GM23248 (cell line): ENCODE data around the gene SLC19A1. TPM values are rescaled to one million over a fixed set of nuclear protein-coding genes. Genes with fewer than 3 reads are reported as not detected.

Experiments
- DNase-seq: peaks from one replicate; pipeline ENCODE4 v3.0.0-alpha.2; 2015
- H2AFZ ChIP-seq: fragments of 200-600 bp; sonication (generic); 2 replicates; pipeline ENCODE4 v1.6.1; 2016; ENCODE audit warnings: antibody characterized with exemption
- H3F3A ChIP-seq: fragments of 200-600 bp; sonication (generic); 2 replicates; pipeline ENCODE4 v1.6.1; 2016; ENCODE audit warnings: mild to moderate bottlenecking, antibody characterized with exemption, mixed run types; ENCODE audit not compliant: insufficient read depth
- H3K27ac ChIP-seq: fragments of 200-600 bp; sonication (generic); 2 replicates; pipeline ENCODE4 v1.5.1; 2016; ENCODE audit warnings: mild to moderate bottlenecking
- H3K27me3 ChIP-seq: fragments of 200-600 bp; sonication (generic); replicated peaks from 2 replicates; pipeline ENCODE4 v1.6.1; 2016; ENCODE audit warnings: mild to moderate bottlenecking; ENCODE audit not compliant: insufficient read depth
- H3K36me3 ChIP-seq: fragments of 200-600 bp; sonication (generic); 2 replicates; pipeline ENCODE4 v1.6.1; 2016; ENCODE audit warnings: low read depth, mild to moderate bottlenecking
- H3K4me1 ChIP-seq: fragments of 200-600 bp; sonication (generic); 2 replicates; pipeline ENCODE4 v1.6.1; 2016; ENCODE audit warnings: mild to moderate bottlenecking; ENCODE audit not compliant: insufficient read depth
- H3K4me2 ChIP-seq: fragments of 200-600 bp; sonication (generic); one replicate; pipeline ENCODE4 v1.6.1; 2016; ENCODE audit warnings: mild to moderate bottlenecking; ENCODE audit not compliant: unreplicated experiment
- H3K4me3 ChIP-seq: fragments of 200-600 bp; sonication (generic); 2 replicates; pipeline ENCODE4 v1.5.1; 2016; ENCODE audit warnings: mild to moderate bottlenecking
- H3K79me2 ChIP-seq: fragments of 200-600 bp; sonication (generic); 2 replicates; pipeline ENCODE4 v1.6.1; 2016; ENCODE audit warnings: mild to moderate bottlenecking; ENCODE audit not compliant: insufficient read depth
- H3K9ac ChIP-seq: fragments of 200-600 bp; sonication (generic); 2 replicates; pipeline ENCODE4 v1.6.1; 2016; ENCODE audit warnings: mild to moderate bottlenecking
- H3K9me2 ChIP-seq: fragments of 200-600 bp; sonication (generic); 2 replicates; pipeline ENCODE4 v1.6.1; 2016; ENCODE audit warnings: mixed run types, mild to moderate bottlenecking, moderate library complexity; ENCODE audit not compliant: insufficient read depth
- H3K9me3 ChIP-seq: fragments of 200-600 bp; sonication (generic); one replicate; pipeline ENCODE4 v1.6.1; 2017; ENCODE audit warnings: low read depth
- H4K20me1 ChIP-seq: fragments of 200-600 bp; sonication (generic); 2 replicates; pipeline ENCODE4 v1.6.0; 2016; ENCODE audit not compliant: insufficient read depth
- EZH2 ChIP-seq: fragments of 200-600 bp; sonication (generic); IDR thresholded peaks from 2 replicates; pipeline ENCODE4 v1.6.1; 2018; ENCODE audit warnings: antibody characterized with exemption, mild to moderate bottlenecking; ENCODE audit not compliant: insufficient read depth, poor library complexity, severe bottlenecking
- EZH2phosphoT487 ChIP-seq: fragments of 200-600 bp; sonication (generic); IDR thresholded peaks from 2 replicates; pipeline ENCODE4 v1.6.1; 2018; ENCODE audit warnings: antibody characterized with exemption, moderate library complexity, mild to moderate bottlenecking, low read depth; ENCODE audit not compliant: insufficient read depth
- WGBS, 2 experiments: methylation state at CpG; one replicate each; pipeline ENCODE4 v1.1.6; 2015 to 2017; ENCODE audit warnings: low lambda C conversion rate in 2 of 2, low coverage in 1 of 2; ENCODE audit errors: missing lambda C conversion rate in 2 of 2; 5-methylcytosine and 5-hydroxymethylcytosine counted together
- in situ Hi-C: fragments of 300-500 bp; cut with MboI; formaldehyde crosslinking; loops from 2 replicates; pipeline ENCODE4 v1.15.0; 2020
- polyA plus RNA-seq: library from polyadenylated mRNA; unstranded; fragments of >200 nt; fragmentation: Nextera tagmentation; extraction: Ambion mirVana; gene quantifications from 2 replicates; pipeline ENCODE4 v1.2.1, GENCODE V29; 2016
- total RNA-seq: library from RNA; depleted of rRNA; stranded (reverse); fragments of >200 nt; shearing (Covaris generic); gene quantifications from 2 replicates; pipeline ENCODE4 v1.2.3, GENCODE V29; 2014

The SLC19A1 gene
- total and polyA plus RNA-seq, 2 experiments from 2014 or later, result 7.8 to 8.4 TPM

GRCh38 chr21:45540601-45540970 is 1.7 kb downstream of the SLC19A1 start:
- TF ChIP-seq EZH2 (no peak), EZH2phosphoT487 (no peak)
- DNase-seq, result no peak
- in situ Hi-C loops, result no loop called here
- Histone ChIP-seq H3K79me2 (no peaks in the 10 kb centered on the region), H3K27me3 (no peaks in the 10 kb centered on the region), H3K36me3 (no peaks in the 10 kb centered on the region), H3K9ac (no peak overlapping the region), H4K20me1 (no peaks in the 10 kb centered on the region), H3K4me3 (no peak overlapping the region), H3K27ac (no peak overlapping the region), H3F3A (no peaks in the 10 kb centered on the region), H3K4me1 (no peaks in the 10 kb centered on the region), H3K9me3 (no peaks in the 10 kb centered on the region), H2AFZ (no peak overlapping the region), H3K4me2 (no peak overlapping the region), H3K9me2 (no peaks in the 10 kb centered on the region)
- 82 to 93% methylated on average over 9 to 10 of the region's 10 CpGs for WGBS, 2 experiments

GRCh38 chr21:45539796-45540600 is 2.2 kb downstream of the SLC19A1 start:
- Histone ChIP-seq H3F3A (no peaks in the 10 kb centered on the region), H2AFZ (no peak overlapping the region), H4K20me1 (no peaks in the 10 kb centered on the region), H3K9me3 (no peaks in the 10 kb centered on the region), H3K4me2 (no peak overlapping the region), H3K9ac (no peak overlapping the region), H3K79me2 (no peaks in the 10 kb centered on the region), H3K4me3 (no peak overlapping the region), H3K9me2 (no peaks in the 10 kb centered on the region), H3K4me1 (no peaks in the 10 kb centered on the region), H3K36me3 (no peaks in the 10 kb centered on the region), H3K27me3 (no peaks in the 10 kb centered on the region), H3K27ac (no peak overlapping the region)
- WGBS, 2 experiments, result 91% methylated on average over 20 to 22 of the region's 24 CpGs
- DNase-seq, result no peak
- in situ Hi-C loops, result no loop called here
- TF ChIP-seq EZH2phosphoT487, result no peak
- TF ChIP-seq EZH2, result no peak

DNA sequence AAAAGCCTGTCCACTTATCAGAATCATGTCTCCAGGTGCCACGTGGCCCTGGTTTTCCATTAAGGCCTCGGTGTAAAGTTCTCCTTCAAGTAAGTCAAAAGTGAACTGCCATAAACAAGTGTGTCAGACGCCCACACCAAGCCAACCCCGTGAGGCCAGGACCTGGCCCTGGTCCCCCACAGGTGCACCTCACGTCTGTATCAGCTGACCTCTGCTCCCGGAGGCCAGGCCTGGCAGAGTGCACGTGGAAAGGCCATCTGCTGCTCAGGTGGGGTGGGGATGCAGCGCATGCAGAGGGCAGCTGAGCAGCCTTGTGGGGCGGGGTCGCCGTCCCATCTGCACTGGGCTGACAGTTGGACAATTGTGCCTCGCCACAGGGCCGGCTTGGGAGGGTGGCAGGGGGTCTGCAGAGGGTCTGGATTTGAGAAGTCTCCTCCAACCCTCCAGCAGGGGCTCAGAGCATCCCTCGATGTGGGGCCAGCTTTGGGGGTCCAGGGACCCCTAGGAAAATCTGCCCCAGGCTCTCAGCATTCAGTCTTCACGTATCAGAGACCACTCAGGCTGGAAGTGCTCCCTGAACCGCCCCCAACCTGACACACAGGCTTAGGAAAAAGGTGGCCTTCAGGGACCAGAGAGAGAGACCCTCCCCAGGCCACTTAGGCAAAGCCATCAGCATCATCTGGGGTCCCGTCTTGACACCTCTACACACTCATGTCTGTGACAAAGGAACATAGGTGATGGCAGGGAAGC is 3.0 kb downstream of the SLC19A1 start:
- Histone ChIP-seq H3K9me3 (no peaks in the 10 kb centered on the region), H4K20me1 (no peaks in the 10 kb centered on the region), H3K4me1 (no peaks in the 10 kb centered on the region), H2AFZ (no peak overlapping the region), H3K27ac (no peak overlapping the region), H3F3A (no peaks in the 10 kb centered on the region), H3K9me2 (no peaks in the 10 kb centered on the region), H3K36me3 (no peaks in the 10 kb centered on the region), H3K4me3 (no peak overlapping the region), H3K79me2 (no peaks in the 10 kb centered on the region), H3K27me3 (no peaks in the 10 kb centered on the region), H3K4me2 (no peak overlapping the region), H3K9ac (no peak overlapping the region)
- 88 to 89% methylated on average over 17 of the region's 17 CpGs for WGBS, 2 experiments
- TF ChIP-seq EZH2phosphoT487, result no peak
- no peak for TF ChIP-seq EZH2
- in situ Hi-C loops, result no loop called here
- no peak for DNase-seq

GRCh38 chr21:45538381-45539045 is 3.7 kb downstream of the SLC19A1 start:
- no peak overlapping the region for H2AFZ ChIP-seq
- H3K4me2 ChIP-seq, result no peak overlapping the region
- no peaks in the 10 kb centered on the region for H3K36me3 ChIP-seq
- WGBS, 2 experiments, result 92 to 94% methylated on average over 31 of the region's 31 CpGs
- no peaks in the 10 kb centered on the region for H3K4me1 ChIP-seq
- no peaks in the 10 kb centered on the region for H3K79me2 ChIP-seq
- H3K9me3 ChIP-seq, result no peaks in the 10 kb centered on the region
- H4K20me1 ChIP-seq, result no peaks in the 10 kb centered on the region
- no peak overlapping the region for H3K9ac ChIP-seq
- in situ Hi-C loops, result no loop called here
- H3K27me3 ChIP-seq, result no peaks in the 10 kb centered on the region
- no peaks in the 10 kb centered on the region for H3K9me2 ChIP-seq
- DNase-seq, result no peak
- no peaks in the 10 kb centered on the region for H3F3A ChIP-seq
- TF ChIP-seq EZH2 (no peak), EZH2phosphoT487 (no peak)
- no peak overlapping the region for H3K4me3 ChIP-seq
- H3K27ac ChIP-seq, result no peak overlapping the region
